ENCODE measurements around the gene STX8. TPM values are rescaled to one million over a fixed set of nuclear protein-coding genes. Genes with fewer than 3 reads are reported as not detected.

The STX8 gene
- total RNA-seq, 1 donor from 2014 or later: 61.6 TPM

DNA sequence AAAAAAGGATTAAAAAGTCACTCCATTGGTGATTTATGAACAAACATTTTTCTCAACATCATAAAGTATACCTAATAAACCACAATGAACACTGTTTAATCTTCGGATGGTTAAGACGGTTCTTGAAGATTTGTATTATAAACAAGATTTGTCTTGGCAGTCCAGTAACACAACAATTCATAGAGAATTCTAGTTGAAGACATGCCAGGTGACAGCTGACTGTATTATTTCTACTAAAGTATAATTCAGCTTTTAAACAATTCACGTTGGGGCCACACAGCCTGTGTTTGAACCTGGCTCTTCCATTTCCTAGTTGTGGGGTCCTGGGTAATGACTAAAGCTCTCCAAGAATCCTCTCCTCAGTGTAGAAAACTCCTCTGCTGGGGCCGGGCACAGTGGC lies 22.0 kb downstream of the STX8 start:
- H3K4me1 Mint-ChIP-seq (ENCODE audit: unreplicated experiment): no peaks in the 10 kb centered on the region
- H3K27ac Mint-ChIP-seq (ENCODE audit: unreplicated experiment): no peak overlapping the region
- H3K27me3 Mint-ChIP-seq (ENCODE audit: unreplicated experiment): no peaks in the 10 kb centered on the region
- H3K36me3 Mint-ChIP-seq (ENCODE audit: unreplicated experiment): peaks cover 7% of the 10 kb centered on the region
- no peaks in the 10 kb centered on the region for H3K9me3 Mint-ChIP-seq (ENCODE audit: unreplicated experiment)
- H3K4me3 Mint-ChIP-seq (ENCODE audit: unreplicated experiment): no peak overlapping the region
- DNase-seq (ENCODE audit: extremely low spot score, unreplicated experiment): no peak
- TF ChIP-seq CTCF (IDR thresholded peaks at IDR 0.05): no peak

GRCh38 chr17:9553181-9553580 lies 22.4 kb downstream of the STX8 start:
- no peak for TF ChIP-seq CTCF (IDR thresholded peaks at IDR 0.05)
- H3K9me3 Mint-ChIP-seq (ENCODE audit: unreplicated experiment): no peaks in the 10 kb centered on the region
- H3K27ac Mint-ChIP-seq (ENCODE audit: unreplicated experiment): no peak overlapping the region
- H3K4me3 Mint-ChIP-seq (ENCODE audit: unreplicated experiment): no peak overlapping the region
- peaks cover 7% of the 10 kb centered on the region for H3K36me3 Mint-ChIP-seq (ENCODE audit: unreplicated experiment)
- no peak for DNase-seq (ENCODE audit: extremely low spot score, unreplicated experiment)
- no peaks in the 10 kb centered on the region for H3K4me1 Mint-ChIP-seq (ENCODE audit: unreplicated experiment)
- H3K27me3 Mint-ChIP-seq (ENCODE audit: unreplicated experiment): no peaks in the 10 kb centered on the region

DNA sequence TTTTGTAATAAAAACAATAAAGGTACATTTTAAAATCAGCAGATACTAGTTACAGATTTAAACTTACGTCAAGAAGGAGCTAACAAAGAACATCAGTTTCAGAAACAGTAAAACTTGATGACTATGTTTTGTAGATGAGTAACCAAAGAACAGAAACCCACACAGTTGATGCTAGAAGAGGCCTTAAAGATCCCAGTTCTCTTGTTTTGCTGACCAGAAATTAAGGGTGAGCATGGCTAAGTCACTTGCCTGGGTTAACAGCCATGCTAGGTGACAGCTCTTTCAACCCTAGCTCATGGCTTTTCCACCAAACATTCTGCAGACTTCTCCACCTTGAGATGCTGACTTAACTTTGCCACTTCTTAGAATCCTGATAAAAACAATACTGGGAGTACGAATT lies 26.4 kb downstream of the STX8 start:
- H3K27me3 Mint-ChIP-seq (ENCODE audit: unreplicated experiment): no peaks in the 10 kb centered on the region
- H3K9me3 Mint-ChIP-seq (ENCODE audit: unreplicated experiment): no peaks in the 10 kb centered on the region
- no peak overlapping the region for H3K4me3 Mint-ChIP-seq (ENCODE audit: unreplicated experiment)
- peaks cover 9% of the 10 kb centered on the region for H3K36me3 Mint-ChIP-seq (ENCODE audit: unreplicated experiment)
- H3K27ac Mint-ChIP-seq (ENCODE audit: unreplicated experiment): no peak overlapping the region
- TF ChIP-seq CTCF (IDR thresholded peaks at IDR 0.05): no peak
- no peak for DNase-seq (ENCODE audit: extremely low spot score, unreplicated experiment)
- no peaks in the 10 kb centered on the region for H3K4me1 Mint-ChIP-seq (ENCODE audit: unreplicated experiment)

GRCh38 chr17:9544221-9544620 lies 31.4 kb downstream of the STX8 start:
- Mint-ChIP-seq H3K9me3 (ENCODE audit: unreplicated experiment) (no peaks in the 10 kb centered on the region), H3K4me3 (ENCODE audit: unreplicated experiment) (no peak overlapping the region), H3K27me3 (ENCODE audit: unreplicated experiment) (no peaks in the 10 kb centered on the region), H3K27ac (ENCODE audit: unreplicated experiment) (no peak overlapping the region), H3K4me1 (ENCODE audit: unreplicated experiment) (no peaks in the 10 kb centered on the region), H3K36me3 (ENCODE audit: unreplicated experiment) (peaks cover 13% of the 10 kb centered on the region)
- no peak for TF ChIP-seq CTCF (IDR thresholded peaks at IDR 0.05)
- no peak for DNase-seq (ENCODE audit: extremely low spot score, unreplicated experiment)

DNA sequence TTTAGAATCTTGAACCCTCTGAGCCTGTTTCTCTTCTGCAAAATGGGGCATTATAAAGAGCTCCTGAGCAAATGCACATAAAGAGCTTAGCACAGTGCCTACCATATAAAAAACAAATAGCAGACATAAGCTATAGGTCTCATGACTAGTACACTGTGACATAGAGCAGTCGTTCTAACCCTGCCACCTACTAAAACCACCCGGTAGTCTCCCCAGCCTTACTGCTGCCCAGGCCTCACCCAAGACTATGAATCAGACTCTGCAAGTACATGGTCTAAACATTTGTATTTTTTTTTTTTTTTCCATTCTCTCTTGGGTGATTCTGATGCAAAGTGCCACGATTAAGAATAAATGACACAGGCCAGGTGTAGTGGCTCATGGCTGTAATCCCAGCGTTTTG lies 33.9 kb downstream of the STX8 start:
- Mint-ChIP-seq H3K27me3 (ENCODE audit: unreplicated experiment) (no peaks in the 10 kb centered on the region), H3K36me3 (ENCODE audit: unreplicated experiment) (peaks cover 14% of the 10 kb centered on the region), H3K27ac (ENCODE audit: unreplicated experiment) (no peak overlapping the region), H3K9me3 (ENCODE audit: unreplicated experiment) (no peaks in the 10 kb centered on the region), H3K4me3 (ENCODE audit: unreplicated experiment) (no peak overlapping the region), H3K4me1 (ENCODE audit: unreplicated experiment) (no peaks in the 10 kb centered on the region)
- DNase-seq (ENCODE audit: extremely low spot score, unreplicated experiment): no peak
- TF ChIP-seq CTCF (IDR thresholded peaks at IDR 0.05): no peak
